Measurements from ENCODE around the gene EP400. TPM values are rescaled to one million over a fixed set of nuclear protein-coding genes. Genes with fewer than 3 reads are reported as not detected.

EP400 gene
- total RNA-seq, 1 donor from 2014 or later = 55.2 TPM

DNA sequence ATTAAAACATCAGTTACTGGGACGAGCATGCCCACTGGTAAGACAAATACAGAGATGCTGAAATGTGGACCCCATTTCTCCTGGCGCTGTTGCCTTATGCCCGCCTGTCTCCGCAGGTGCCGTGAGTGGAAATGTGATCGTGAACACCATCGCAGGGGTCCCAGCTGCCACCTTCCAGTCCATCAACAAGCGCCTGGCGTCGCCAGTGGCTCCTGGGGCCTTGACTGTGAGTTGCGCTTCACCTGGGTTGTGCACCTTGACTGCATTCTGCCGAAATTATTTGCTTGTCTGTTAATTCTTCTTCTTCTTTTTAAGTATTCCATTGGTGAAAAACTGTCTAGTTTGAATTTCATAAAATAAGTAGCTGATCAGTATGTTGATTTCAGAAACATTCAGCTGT lies 105.2 kb downstream of the EP400 start:
- H3K9me3 Mint-ChIP-seq = no peaks in the 10 kb centered on the region

DNA sequence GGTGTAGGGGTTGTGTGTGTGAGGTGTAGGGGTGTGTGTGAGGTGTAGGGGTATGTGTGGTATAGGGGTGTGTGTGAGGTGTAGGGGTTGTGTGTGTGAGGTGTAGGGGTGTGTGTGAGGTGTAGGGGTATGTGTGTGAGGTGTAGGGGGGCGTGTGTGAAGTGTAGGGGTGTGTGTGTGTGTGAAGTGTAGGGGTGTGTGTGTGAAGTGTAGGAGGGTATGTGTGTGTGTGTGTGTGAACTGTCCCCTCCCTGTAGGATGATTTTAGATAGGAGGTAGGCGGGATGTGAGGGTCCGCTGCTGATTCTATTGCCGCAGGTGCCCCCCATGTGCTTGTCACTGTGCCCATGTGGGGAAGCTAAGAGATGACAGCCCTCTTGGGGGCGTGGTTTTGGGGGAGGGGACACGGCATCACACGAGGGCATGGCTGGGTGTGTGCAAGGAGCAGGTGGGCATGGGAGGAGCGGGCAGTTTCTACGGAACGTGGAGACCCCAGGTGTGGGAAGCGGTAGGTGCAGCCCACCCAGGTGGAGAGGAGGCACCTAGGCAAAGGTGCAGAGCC lies 105.9 kb downstream of the EP400 start:
- no peaks in the 10 kb centered on the region for H3K9me3 Mint-ChIP-seq

More for the DNA sequence above, 105.2 kb downstream of the EP400 start:
- Mint-ChIP-seq H3K27ac (no peak overlapping the region), H3K27me3 (no peaks in the 10 kb centered on the region), H3K4me1 (ENCODE audit: unreplicated experiment) (no peaks in the 10 kb centered on the region), H3K36me3 (peaks cover 27% of the 10 kb centered on the region), H3K4me3 (no peak overlapping the region)
- DNase-seq (ENCODE audit: extremely low spot score, unreplicated experiment) = no peak
- TF ChIP-seq, protein P1, sequence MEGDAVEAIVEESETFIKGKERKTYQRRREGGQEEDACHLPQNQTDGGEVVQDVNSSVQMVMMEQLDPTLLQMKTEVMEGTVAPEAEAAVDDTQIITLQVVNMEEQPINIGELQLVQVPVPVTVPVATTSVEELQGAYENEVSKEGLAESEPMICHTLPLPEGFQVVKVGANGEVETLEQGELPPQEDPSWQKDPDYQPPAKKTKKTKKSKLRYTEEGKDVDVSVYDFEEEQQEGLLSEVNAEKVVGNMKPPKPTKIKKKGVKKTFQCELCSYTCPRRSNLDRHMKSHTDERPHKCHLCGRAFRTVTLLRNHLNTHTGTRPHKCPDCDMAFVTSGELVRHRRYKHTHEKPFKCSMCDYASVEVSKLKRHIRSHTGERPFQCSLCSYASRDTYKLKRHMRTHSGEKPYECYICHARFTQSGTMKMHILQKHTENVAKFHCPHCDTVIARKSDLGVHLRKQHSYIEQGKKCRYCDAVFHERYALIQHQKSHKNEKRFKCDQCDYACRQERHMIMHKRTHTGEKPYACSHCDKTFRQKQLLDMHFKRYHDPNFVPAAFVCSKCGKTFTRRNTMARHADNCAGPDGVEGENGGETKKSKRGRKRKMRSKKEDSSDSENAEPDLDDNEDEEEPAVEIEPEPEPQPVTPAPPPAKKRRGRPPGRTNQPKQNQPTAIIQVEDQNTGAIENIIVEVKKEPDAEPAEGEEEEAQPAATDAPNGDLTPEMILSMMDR (conservative IDR thresholded peaks at IDR 0.05) = no peak

DNA sequence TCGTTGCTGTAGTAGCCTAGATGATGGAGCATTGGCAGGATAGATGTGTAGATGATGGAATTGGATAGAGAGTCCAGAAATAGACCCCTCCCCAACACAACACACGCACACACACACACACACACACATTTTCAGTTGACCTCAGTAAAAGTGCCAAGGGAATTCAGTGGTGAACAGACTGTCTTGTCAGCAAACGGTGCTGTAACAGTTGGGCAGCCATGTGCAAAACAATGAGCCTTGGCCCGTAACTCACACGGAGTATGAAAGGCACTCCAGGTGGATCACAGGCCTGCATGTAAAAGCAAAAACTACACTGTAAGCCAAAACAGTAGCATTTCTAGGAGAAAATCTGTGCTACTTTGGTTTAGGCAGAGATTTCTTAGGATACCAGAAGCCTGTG lies 106.6 kb downstream of the EP400 start:
- Mint-ChIP-seq H3K27me3 (no peaks in the 10 kb centered on the region), H3K27ac (no peak overlapping the region), H3K4me3 (no peak overlapping the region), H3K9me3 (no peaks in the 10 kb centered on the region), H3K4me1 (ENCODE audit: unreplicated experiment) (no peaks in the 10 kb centered on the region), H3K36me3 (peaks cover 14% of the 10 kb centered on the region)
- DNase-seq (ENCODE audit: extremely low spot score, unreplicated experiment) = no peak
- TF ChIP-seq, protein P1 (conservative IDR thresholded peaks at IDR 0.05) = no peak

More for the DNA sequence above, 105.9 kb downstream of the EP400 start:
- H3K27ac Mint-ChIP-seq = no peak overlapping the region
- H3K4me1 Mint-ChIP-seq (ENCODE audit: unreplicated experiment) = no peaks in the 10 kb centered on the region
- no peak for DNase-seq (ENCODE audit: extremely low spot score, unreplicated experiment)
- TF ChIP-seq, protein P1 (conservative IDR thresholded peaks at IDR 0.05) = no peak
- no peak overlapping the region for H3K4me3 Mint-ChIP-seq
- H3K27me3 Mint-ChIP-seq = no peaks in the 10 kb centered on the region
- H3K36me3 Mint-ChIP-seq = peaks cover 21% of the 10 kb centered on the region

DNA sequence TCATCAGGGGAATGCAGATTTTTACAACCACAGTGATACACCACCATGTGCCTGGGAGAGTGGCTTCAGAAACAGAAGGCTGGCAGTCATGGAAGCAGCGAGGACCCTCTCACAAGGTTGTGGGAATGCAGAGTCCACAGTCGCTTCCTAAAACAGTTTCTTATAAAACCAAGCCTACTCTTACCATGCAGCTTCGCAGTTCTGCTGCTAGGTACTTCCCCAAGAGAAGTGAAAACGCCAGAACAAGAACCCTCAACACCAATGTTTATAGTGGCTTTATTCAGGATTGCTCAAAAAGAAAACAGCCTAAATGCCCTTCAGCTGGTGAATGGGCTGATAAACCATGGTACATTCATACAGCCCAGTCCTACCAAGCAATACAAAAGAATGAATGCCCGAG lies 107.2 kb downstream of the EP400 start:
- Mint-ChIP-seq H3K27ac (no peak overlapping the region), H3K9me3 (no peaks in the 10 kb centered on the region), H3K4me1 (ENCODE audit: unreplicated experiment) (no peaks in the 10 kb centered on the region), H3K4me3 (no peak overlapping the region), H3K36me3 (peaks cover 11% of the 10 kb centered on the region), H3K27me3 (no peaks in the 10 kb centered on the region)
- TF ChIP-seq, protein P1 (conservative IDR thresholded peaks at IDR 0.05) = no peak
- DNase-seq (ENCODE audit: extremely low spot score, unreplicated experiment) = no peak

DNA sequence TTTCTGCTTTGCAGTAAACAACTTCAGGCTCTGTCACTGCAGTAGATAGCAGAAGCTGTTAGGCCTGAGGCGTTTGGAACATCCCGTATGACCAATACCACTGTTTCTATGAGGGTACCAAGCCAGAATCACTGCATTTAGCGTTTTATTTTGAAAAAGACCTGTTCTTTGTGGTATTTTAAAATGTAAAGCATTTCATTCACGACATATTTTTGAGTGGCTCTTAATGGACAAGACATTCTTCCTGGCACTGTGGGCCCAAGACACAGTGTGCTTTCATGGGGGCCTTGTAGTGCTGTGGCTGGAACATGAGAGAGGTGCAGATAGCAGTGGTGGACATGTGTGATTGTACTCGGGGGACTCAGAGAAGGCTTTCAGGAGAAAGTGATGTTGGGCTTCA lies 107.9 kb downstream of the EP400 start:
- Mint-ChIP-seq H3K27me3 (no peaks in the 10 kb centered on the region), H3K36me3 (peaks cover 11% of the 10 kb centered on the region), H3K27ac (no peak overlapping the region), H3K4me3 (no peak overlapping the region), H3K9me3 (no peaks in the 10 kb centered on the region), H3K4me1 (ENCODE audit: unreplicated experiment) (no peaks in the 10 kb centered on the region)
- DNase-seq (ENCODE audit: extremely low spot score, unreplicated experiment) = no peak
- TF ChIP-seq, protein P1 (conservative IDR thresholded peaks at IDR 0.05) = no peak

DNA sequence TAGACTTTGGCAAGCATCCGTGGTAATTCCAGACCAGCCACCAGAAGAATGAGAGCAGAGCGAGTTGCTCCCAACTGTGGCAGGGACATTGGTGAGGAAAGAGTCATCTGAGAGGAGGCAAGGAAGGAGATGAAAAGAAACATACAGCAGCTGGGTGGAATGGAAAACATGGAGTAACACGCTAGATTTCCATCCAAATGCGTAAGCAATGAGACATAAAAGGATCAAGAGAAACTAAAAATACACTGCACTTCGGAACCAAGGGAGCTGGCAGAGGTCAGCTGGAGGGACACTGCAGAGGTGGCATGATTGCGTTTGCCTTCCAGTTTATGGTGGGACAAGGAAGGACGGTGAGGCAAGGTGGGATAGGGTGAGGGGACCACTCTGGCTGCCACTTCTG lies 111.5 kb downstream of the EP400 start:
- no peak overlapping the region for H3K4me3 Mint-ChIP-seq
- H3K27ac Mint-ChIP-seq = no peak overlapping the region
- no peaks in the 10 kb centered on the region for H3K27me3 Mint-ChIP-seq
- TF ChIP-seq, protein P1 (conservative IDR thresholded peaks at IDR 0.05) = no peak
- no peaks in the 10 kb centered on the region for H3K9me3 Mint-ChIP-seq
- H3K4me1 Mint-ChIP-seq (ENCODE audit: unreplicated experiment) = no peaks in the 10 kb centered on the region
- DNase-seq (ENCODE audit: extremely low spot score, unreplicated experiment) = no peak
- H3K36me3 Mint-ChIP-seq = peaks cover 4% of the 10 kb centered on the region

Measured in type B pancreatic cell (in vitro differentiated cells).